Neural progenitor cell (in vitro differentiated cells): Measurements from ENCODE around the gene CDH13. TPM values are rescaled to one million over a fixed set of nuclear protein-coding genes. Genes with fewer than 3 reads are reported as not detected.

Experiments used
- DNase-seq: peaks from one replicate; pipeline ENCODE4 v3.0.0-alpha.2; 2016; ENCODE audit warnings: low spot score
- H2AFZ ChIP-seq: fragments of 200-600 bp; sonication (generic); replicated peaks from 2 replicates; pipeline ENCODE4 v1.6.1; 2016; ENCODE audit warnings: antibody characterized with exemption
- H3F3A ChIP-seq: fragments of 200-600 bp; sonication (generic); 2 replicates; pipeline ENCODE4 v1.6.1; 2016; ENCODE audit warnings: antibody characterized with exemption, low read depth
- H3K27ac ChIP-seq: fragments of 200-600 bp; sonication (generic); 2 replicates; pipeline ENCODE4 v1.5.1; 2016; ENCODE audit warnings: mild to moderate bottlenecking
- H3K27me3 ChIP-seq: fragments of 200-600 bp; sonication (generic); 2 replicates; pipeline ENCODE4 v1.6.1; 2016; ENCODE audit warnings: mild to moderate bottlenecking, moderate library complexity
- H3K36me3 ChIP-seq: fragments of 200-600 bp; sonication (generic); 2 replicates; pipeline ENCODE4 v1.5.1; 2016
- H3K4me1 ChIP-seq: fragments of 200-600 bp; sonication (generic); 2 replicates; pipeline ENCODE4 v1.6.1; 2016; ENCODE audit warnings: mixed run types
- H3K4me2 ChIP-seq: fragments of 200-600 bp; sonication (generic); 2 replicates; pipeline ENCODE4 v1.6.1; 2016
- H3K4me3 ChIP-seq: fragments of 200-600 bp; sonication (generic); 2 replicates; pipeline ENCODE4 v1.5.1; 2016
- H3K79me2 ChIP-seq: fragments of 200-600 bp; sonication (generic); 2 replicates; pipeline ENCODE4 v1.6.1; 2016; ENCODE audit warnings: low read depth
- H3K9ac ChIP-seq: fragments of 200-600 bp; sonication (generic); 2 replicates; pipeline ENCODE4 v1.6.1; 2016
- H3K9me3 ChIP-seq: fragments of 200-600 bp; sonication (generic); 2 replicates; pipeline ENCODE4 v1.5.1; 2016; ENCODE audit warnings: low read depth
- H4K20me1 ChIP-seq: fragments of 200-600 bp; sonication (generic); 2 replicates; pipeline ENCODE4 v1.6.1; 2016; ENCODE audit warnings: low read depth
- H3K27ac Mint-ChIP-seq: 3 replicates; pipeline ENCODE4 v1.8.0; 2021; ENCODE audit warnings: mixed read lengths
- H3K27me3 Mint-ChIP-seq: 2 replicates; pipeline ENCODE4 v1.8.0; 2022; ENCODE audit warnings: low read depth, mild to moderate bottlenecking, inconsistent platforms, moderate library complexity, mixed read lengths; ENCODE audit not compliant: insufficient read depth
- H3K36me3 Mint-ChIP-seq: 3 replicates; pipeline ENCODE4 v1.8.0; 2021; ENCODE audit warnings: mixed read lengths
- H3K4me1 Mint-ChIP-seq: 3 replicates; pipeline ENCODE4 v1.8.0; 2021; ENCODE audit warnings: mixed read lengths
- H3K4me3 Mint-ChIP-seq: 3 replicates; pipeline ENCODE4 v1.8.0; 2021; ENCODE audit warnings: mild to moderate bottlenecking, moderate library complexity, mixed read lengths
- H3K9me3 Mint-ChIP-seq: 3 replicates; pipeline ENCODE4 v1.8.0; 2020; ENCODE audit warnings: mixed read lengths
- EZH2 ChIP-seq: fragments of 200-600 bp; sonication (generic); IDR thresholded peaks from 2 replicates; pipeline ENCODE4 v1.6.1; 2017; ENCODE audit warnings: antibody characterized with exemption, mild to moderate bottlenecking, moderate library complexity
- EZH2phosphoT487 ChIP-seq: fragments of 200-600 bp; sonication (generic); IDR thresholded peaks from 2 replicates; pipeline ENCODE4 v1.6.1; 2017; ENCODE audit warnings: antibody characterized with exemption
- total RNA-seq: library from RNA; depleted of rRNA; stranded (reverse); fragments of >200 nt; gene quantifications from 2 replicates; pipeline ENCODE4 v1.2.3, GENCODE V29; 2015; ENCODE audit warnings: low replicate concordance
- TF ChIP-seq, protein P1 (sequence below): fragments of 200-600 bp; sonication (generic); IDR thresholded peaks from 2 replicates; pipeline ENCODE4 v1.5.1; 2017; ENCODE audit warnings: antibody characterized with exemption, mild to moderate bottlenecking

CDH13 gene
- total RNA-seq, 1 donor from 2014 or later = 3.0 TPM

DNA sequence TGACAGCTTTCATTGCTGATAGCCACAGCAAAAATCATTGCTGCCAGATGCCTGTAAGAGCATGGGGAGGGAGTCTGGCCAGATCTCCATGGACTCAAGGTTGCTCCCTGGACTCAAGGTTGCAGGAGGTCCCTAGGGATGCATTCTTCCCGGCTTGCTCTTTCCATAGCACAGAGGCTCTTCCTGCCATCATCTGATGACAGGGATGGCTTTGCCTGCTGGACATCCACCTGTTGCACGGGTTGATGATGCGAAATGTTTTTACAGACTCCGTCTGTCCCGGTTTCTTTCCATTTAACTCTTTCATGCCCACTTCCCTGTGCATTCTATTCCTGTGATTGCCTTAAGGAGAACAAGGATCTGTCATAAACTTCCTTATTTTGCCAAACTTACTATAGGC is 1065.5 kb downstream of the CDH13 start:
- Mint-ChIP-seq H3K36me3 (no peaks in the 10 kb centered on the region), H3K4me1 (no peaks in the 10 kb centered on the region), H3K27ac (no peak overlapping the region), H3K9me3 (no peaks in the 10 kb centered on the region), H3K27me3 (no peaks in the 10 kb centered on the region), H3K4me3 (no peak overlapping the region)
- no peak overlapping the region for H2AFZ ChIP-seq
- H3K79me2 ChIP-seq = no peaks in the 10 kb centered on the region
- no peaks in the 10 kb centered on the region for H3K36me3 ChIP-seq
- no peaks in the 10 kb centered on the region for H3K9me3 ChIP-seq
- no peak overlapping the region for H3K9ac ChIP-seq
- no peak overlapping the region for H3K4me2 ChIP-seq
- H3K4me3 ChIP-seq = no peak overlapping the region
- no peak for DNase-seq
- no peaks in the 10 kb centered on the region for H3K4me1 ChIP-seq
- no peaks in the 10 kb centered on the region for H4K20me1 ChIP-seq
- no peaks in the 10 kb centered on the region for H3F3A ChIP-seq
- TF ChIP-seq EZH2 (no peak), EZH2phosphoT487 (no peak)
- TF ChIP-seq, protein P1, sequence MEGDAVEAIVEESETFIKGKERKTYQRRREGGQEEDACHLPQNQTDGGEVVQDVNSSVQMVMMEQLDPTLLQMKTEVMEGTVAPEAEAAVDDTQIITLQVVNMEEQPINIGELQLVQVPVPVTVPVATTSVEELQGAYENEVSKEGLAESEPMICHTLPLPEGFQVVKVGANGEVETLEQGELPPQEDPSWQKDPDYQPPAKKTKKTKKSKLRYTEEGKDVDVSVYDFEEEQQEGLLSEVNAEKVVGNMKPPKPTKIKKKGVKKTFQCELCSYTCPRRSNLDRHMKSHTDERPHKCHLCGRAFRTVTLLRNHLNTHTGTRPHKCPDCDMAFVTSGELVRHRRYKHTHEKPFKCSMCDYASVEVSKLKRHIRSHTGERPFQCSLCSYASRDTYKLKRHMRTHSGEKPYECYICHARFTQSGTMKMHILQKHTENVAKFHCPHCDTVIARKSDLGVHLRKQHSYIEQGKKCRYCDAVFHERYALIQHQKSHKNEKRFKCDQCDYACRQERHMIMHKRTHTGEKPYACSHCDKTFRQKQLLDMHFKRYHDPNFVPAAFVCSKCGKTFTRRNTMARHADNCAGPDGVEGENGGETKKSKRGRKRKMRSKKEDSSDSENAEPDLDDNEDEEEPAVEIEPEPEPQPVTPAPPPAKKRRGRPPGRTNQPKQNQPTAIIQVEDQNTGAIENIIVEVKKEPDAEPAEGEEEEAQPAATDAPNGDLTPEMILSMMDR = no peak
- no peaks in the 10 kb centered on the region for H3K27me3 ChIP-seq
- H3K27ac ChIP-seq = no peak overlapping the region

DNA sequence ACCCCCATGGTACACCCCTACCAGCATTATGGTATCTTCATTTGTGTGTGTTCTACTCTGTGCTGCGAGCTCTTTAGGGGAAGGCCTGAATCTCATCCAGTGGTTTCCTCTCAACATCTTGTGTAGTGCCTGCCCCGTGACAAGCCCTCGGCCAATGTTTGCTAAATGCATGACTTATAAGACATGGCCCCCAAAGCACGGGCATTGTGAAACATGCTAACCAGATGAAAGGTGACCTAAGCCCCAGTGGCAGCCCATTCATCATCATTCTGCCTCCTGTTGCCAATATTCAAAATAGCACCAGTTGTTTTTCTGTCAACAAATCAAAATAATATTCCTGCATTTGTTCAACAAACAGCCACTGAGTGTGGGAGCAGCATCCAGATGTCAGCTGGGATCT is 1072.2 kb downstream of the CDH13 start:
- no peaks in the 10 kb centered on the region for H4K20me1 ChIP-seq
- Mint-ChIP-seq H3K27ac (no peak overlapping the region), H3K4me3 (no peak overlapping the region), H3K36me3 (no peaks in the 10 kb centered on the region), H3K27me3 (peaks cover 6% of the 10 kb centered on the region), H3K4me1 (no peaks in the 10 kb centered on the region), H3K9me3 (no peaks in the 10 kb centered on the region)
- H3F3A ChIP-seq = no peaks in the 10 kb centered on the region
- no peak overlapping the region for H2AFZ ChIP-seq
- H3K4me2 ChIP-seq = no peak overlapping the region
- no peaks in the 10 kb centered on the region for H3K36me3 ChIP-seq
- H3K4me1 ChIP-seq = no peaks in the 10 kb centered on the region
- no peaks in the 10 kb centered on the region for H3K27me3 ChIP-seq
- H3K4me3 ChIP-seq = no peak overlapping the region
- TF ChIP-seq EZH2 (no peak), EZH2phosphoT487 (no peak)
- TF ChIP-seq, protein P1 = no peak
- no peak for DNase-seq
- H3K9me3 ChIP-seq = no peaks in the 10 kb centered on the region
- no peak overlapping the region for H3K9ac ChIP-seq
- no peak overlapping the region for H3K27ac ChIP-seq
- no peaks in the 10 kb centered on the region for H3K79me2 ChIP-seq

DNA sequence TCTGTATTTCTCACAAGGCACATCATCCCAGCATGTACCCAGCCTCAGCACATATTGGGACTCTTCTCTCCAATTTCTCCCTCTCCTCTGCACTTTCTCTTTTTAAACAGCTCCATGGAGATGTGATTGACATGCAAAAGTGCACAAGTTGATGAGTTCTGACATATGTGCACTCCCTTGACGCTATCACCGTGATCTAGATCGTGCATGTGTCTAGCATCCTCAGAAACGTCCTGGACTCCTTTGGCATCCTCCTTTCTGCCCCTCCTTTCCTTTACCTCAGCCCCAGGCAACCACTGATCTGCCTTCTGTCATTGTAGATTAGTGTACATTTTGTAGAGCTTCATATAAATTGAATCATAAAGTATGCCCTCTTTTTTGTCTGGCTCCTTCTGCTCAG is 1073.0 kb downstream of the CDH13 start:
- no peaks in the 10 kb centered on the region for H3F3A ChIP-seq
- no peak overlapping the region for H3K4me3 Mint-ChIP-seq

More for the DNA sequence above, 1073.0 kb downstream of the CDH13 start:
- no peak overlapping the region for H3K4me3 ChIP-seq
- H3K79me2 ChIP-seq = no peaks in the 10 kb centered on the region
- no peak for DNase-seq
- no peaks in the 10 kb centered on the region for H3K36me3 Mint-ChIP-seq
- H3K4me1 ChIP-seq = no peaks in the 10 kb centered on the region
- H3K27me3 ChIP-seq = no peaks in the 10 kb centered on the region
- H3K27ac ChIP-seq = no peak overlapping the region
- no peaks in the 10 kb centered on the region for H3K4me1 Mint-ChIP-seq
- no peak overlapping the region for H3K9ac ChIP-seq
- no peaks in the 10 kb centered on the region for H3K36me3 ChIP-seq
- H3K4me2 ChIP-seq = no peak overlapping the region
- no peaks in the 10 kb centered on the region for H3K9me3 Mint-ChIP-seq
- no peak for TF ChIP-seq EZH2
- TF ChIP-seq, protein P1 = no peak
- no peak for TF ChIP-seq EZH2phosphoT487
- no peak overlapping the region for H3K27ac Mint-ChIP-seq
- H3K27me3 Mint-ChIP-seq = peaks cover 6% of the 10 kb centered on the region
- no peaks in the 10 kb centered on the region for H4K20me1 ChIP-seq
- no peaks in the 10 kb centered on the region for H3K9me3 ChIP-seq
- no peak overlapping the region for H2AFZ ChIP-seq
